BJ (cell line): ENCODE measurements around the gene WAPL. TPM values are rescaled to one million over a fixed set of nuclear protein-coding genes. Genes with fewer than 3 reads are reported as not detected.

Experiments used
- CTCF ChIA-PET: fragments of 350-600 bp; formaldehyde crosslinking; extraction: SDS; loops from one replicate; lab custom pipeline; 2021; ENCODE audit warnings: antibody characterized with exemption, inconsistent platforms; lab: Yijun Ruan, JAX
- POLR2A ChIA-PET: fragments of 300-600 bp; sonication (Branson Sonifier 250); formaldehyde crosslinking; extraction: SDS; loops from one replicate; lab custom pipeline; 2021; ENCODE audit warnings: antibody characterized with exemption; lab: Charles Lee
- DNase-seq: peaks from one replicate; pipeline ENCODE4 v3.0.0-alpha.2; 2011; ENCODE audit warnings: low read depth
- H3K27me3 ChIP-seq: 2 replicates; pipeline ENCODE4 v1.6.0; 2011; ENCODE audit warnings: low read length; ENCODE audit not compliant: control insufficient read depth, insufficient read depth
- H3K36me3 ChIP-seq: 2 replicates; pipeline ENCODE4 v1.5.1; 2011; ENCODE audit warnings: low read length; ENCODE audit not compliant: control insufficient read depth, insufficient read depth
- H3K4me3 ChIP-seq: 2 replicates; pipeline ENCODE4 v1.5.1; 2011; ENCODE audit warnings: low read depth, mild to moderate bottlenecking, control low read depth, low read length
- CTCF ChIP-seq: IDR thresholded peaks from 2 replicates; pipeline ENCODE4 v1.5.1; 2011; ENCODE audit warnings: low read depth, mild to moderate bottlenecking, control low read depth, inconsistent platforms, low read length, moderate library complexity; ENCODE audit not compliant: insufficient read depth
- polyA plus RNA-seq: library from polyadenylated mRNA; depleted of rRNA; stranded (reverse); fragments of >200 nt; gene quantifications from 2 replicates; pipeline ENCODE4 v1.2.3, GENCODE V29; 2011

The WAPL gene
- polyA plus RNA-seq, 1 experiment = 8.8 TPM

- POLR2A ChIA-PET = interaction anchor here (0.6 kb wide), 1 partner anchor 79 kb away, joined by 4 read pairs; no protein-coding TSS in a partner anchor
- CTCF ChIA-PET = interaction anchor here (1.0 to 3.8 kb wide), 8 partner anchors 9 to 195 kb away, joined by 3 to 56 read pairs (median 6); no protein-coding TSS in a partner anchor
- no peak for TF ChIP-seq CTCF
- Histone ChIP-seq H3K27me3 (peaks cover 2% of the 10 kb centered on the region; the same call in 1 of the 2 replicates), H3K4me3 (peak overlapping the region; percentile 59), H3K36me3 (no peaks in the 10 kb centered on the region)
- DNase-seq = no peak
Measured at GRCh38 chr10:86401588-86402282, 119.9 kb downstream of the WAPL start.

GRCh38 chr10:86400705-86401587, 120.6 kb downstream of the WAPL start:
- POLR2A ChIA-PET = interaction anchor here (0.6 kb wide), 2 partner anchors 79 to 538 kb away, joined by 4 to 5 read pairs; no protein-coding TSS in a partner anchor
- DNase-seq = no peak
- peak; percentile 47; the same call in 1 of the 2 replicates for TF ChIP-seq CTCF

GRCh38 chr10:86399879-86400704, 121.5 kb downstream of the WAPL start:
- peak; percentile 70 for DNase-seq
- no peaks in the 10 kb centered on the region for H3K36me3 ChIP-seq
- POLR2A ChIA-PET = interaction anchor here (0.6 kb wide), 2 partner anchors 11 to 539 kb away, joined by 5 to 11 read pairs; no protein-coding TSS in a partner anchor
- CTCF ChIA-PET = interaction anchor here (0.7 to 3.8 kb wide), 37 partner anchors 9 to 566 kb away, joined by 3 to 56 read pairs (median 4); partner anchors contain the start of gene WAPL
- peak overlapping the region; percentile 59 for H3K4me3 ChIP-seq
- peak; percentile 94 for TF ChIP-seq CTCF
- H3K27me3 ChIP-seq = peaks cover 2% of the 10 kb centered on the region; the same call in 1 of the 2 replicates

More at GRCh38 chr10:86400705-86401587, 120.6 kb downstream of the WAPL start:
- H3K36me3 ChIP-seq = no peaks in the 10 kb centered on the region
- CTCF ChIA-PET = interaction anchor here (0.7 to 3.8 kb wide), 28 partner anchors 10 to 288 kb away, joined by 3 to 56 read pairs (median 4); partner anchors contain the start of gene WAPL
- peak overlapping the region; percentile 59 for H3K4me3 ChIP-seq
- peaks cover 2% of the 10 kb centered on the region; the same call in 1 of the 2 replicates for H3K27me3 ChIP-seq

GRCh38 chr10:86399514-86399878, 122.1 kb downstream of the WAPL start:
- ChIA-PET CTCF (interaction anchor here (0.8 to 3.8 kb wide), 23 partner anchors 10 to 567 kb away, joined by 3 to 56 read pairs (median 4); no protein-coding TSS in a partner anchor), POLR2A (interaction anchor here (0.6 kb wide), 1 partner anchor 10 kb away, joined by 11 read pairs; no protein-coding TSS in a partner anchor)
- H3K36me3 ChIP-seq = no peaks in the 10 kb centered on the region
- peaks cover 2% of the 10 kb centered on the region; the same call in 1 of the 2 replicates for H3K27me3 ChIP-seq
- no peak overlapping the region; the same call in 1 of the 2 replicates for H3K4me3 ChIP-seq
- no peak for TF ChIP-seq CTCF
- DNase-seq = no peak
